PC-9 (cell line): ENCODE measurements around the gene ROBO1. TPM values are rescaled to one million over a fixed set of nuclear protein-coding genes. Genes with fewer than 3 reads are reported as not detected.
A peak's percentile ranks its signal among the peaks of the same experiment; 100 is the strongest.

Experiments
- BruUV-seq: library from RNA; stranded (reverse); fragments of 400-500 nt; replicated peaks from 2 replicates; lab custom pipeline; 2021; lab: Mats Ljungman, UMichigan
- CTCF ChIA-PET: fragments of 300-600 bp; sonication (Branson Sonifier 250); formaldehyde crosslinking; loops from one replicate; lab custom pipeline; 2022; ENCODE audit warnings: antibody characterized with exemption; lab: Charles Lee
- POLR2A ChIA-PET: fragments of 300-600 bp; sonication (Branson Sonifier 250); formaldehyde crosslinking; loops from one replicate; lab custom pipeline; 2022; ENCODE audit warnings: antibody characterized with exemption; ENCODE audit not compliant: unreplicated experiment; lab: Charles Lee
- DNase-seq, 2 experiments: peaks; one replicate each; pipeline versions ENCODE4 v3.0.0 to v3.0.0-alpha.2; 2015 to 2022; ENCODE audit warnings: mixed read lengths in 1 of 2
- H2AFZ ChIP-seq: fragments of 200-600 bp; sonication (generic); 2 replicates; pipeline ENCODE4 v1.8.1; 2017; ENCODE audit warnings: antibody characterized with exemption
- H3F3A ChIP-seq: fragments of 200-600 bp; sonication (generic); 2 replicates; pipeline ENCODE4 v1.8.1; 2017; ENCODE audit warnings: antibody characterized with exemption, mild to moderate bottlenecking, low read depth; ENCODE audit not compliant: insufficient read depth
- H3K27ac ChIP-seq: fragments of 200-600 bp; sonication (generic); 2 replicates; pipeline ENCODE4 v1.6.1; 2016; ENCODE audit warnings: mixed run types
- H3K27me3 ChIP-seq: fragments of 200-600 bp; sonication (generic); 2 replicates; pipeline ENCODE4 v1.6.1; 2016; ENCODE audit warnings: low read depth, mixed run types; ENCODE audit not compliant: insufficient read depth
- H3K36me3 ChIP-seq: fragments of 200-600 bp; sonication (generic); 2 replicates; pipeline ENCODE4 v1.6.1; 2016; ENCODE audit warnings: low read depth, mixed run types
- H3K4me1 ChIP-seq: fragments of 200-600 bp; sonication (generic); replicated peaks from 2 replicates; pipeline ENCODE4 v1.6.1; 2016; ENCODE audit warnings: mixed run types; ENCODE audit not compliant: insufficient read depth
- H3K4me2 ChIP-seq: fragments of 200-600 bp; sonication (generic); 2 replicates; pipeline ENCODE4 v1.6.1; 2017; ENCODE audit warnings: mixed run types
- H3K4me3 ChIP-seq: fragments of 200-600 bp; sonication (generic); 2 replicates; pipeline ENCODE4 v1.6.1; 2016; ENCODE audit warnings: mixed run types
- H3K79me2 ChIP-seq: fragments of 200-600 bp; sonication (generic); 2 replicates; pipeline ENCODE4 v1.6.1; 2017; ENCODE audit warnings: low read depth, mixed run types
- H3K9me2 ChIP-seq: fragments of 200-600 bp; sonication (generic); 2 replicates; pipeline ENCODE4 v1.8.1; 2017; ENCODE audit warnings: mild to moderate bottlenecking; ENCODE audit not compliant: insufficient read depth
- H3K9me3 ChIP-seq: fragments of 200-600 bp; sonication (generic); 2 replicates; pipeline ENCODE4 v1.8.1; 2016; ENCODE audit warnings: low read depth; ENCODE audit not compliant: insufficient read depth
- H4K20me1 ChIP-seq: fragments of 200-600 bp; sonication (generic); 2 replicates; pipeline ENCODE4 v1.8.1; 2017; ENCODE audit not compliant: insufficient read depth
- CTCF ChIP-seq: fragments of 200-600 bp; sonication (generic); conservative IDR thresholded peaks from 2 replicates; pipeline ENCODE4 v1.6.1; 2017; ENCODE audit warnings: mixed run types, antibody characterized with exemption, mild to moderate bottlenecking, moderate library complexity
- EZH2 ChIP-seq: fragments of 200-600 bp; sonication (generic); IDR thresholded peaks from 2 replicates; pipeline ENCODE4 v1.8.0; 2017; ENCODE audit warnings: antibody characterized with exemption, low read depth
- intact Hi-C: fragments of 100-400 bp; cut with micrococcal nuclease; formaldehyde crosslinking; loops from one replicate; pipeline ENCODE4 v1.10.0; 2022; ENCODE audit not compliant: unreplicated experiment
- total RNA-seq: library from RNA; stranded (reverse); gene quantifications from 2 replicates; pipeline ENCODE4 v1.2.3, GENCODE V29; 2021

Gene ROBO1
- total RNA-seq, 1 experiment from 2014 or later: 17.5 TPM

GRCh38 chr3:78665101-78665500 is 1102.7 kb downstream of the ROBO1 start:
- peaks cover 18% of the 10 kb centered on the region for H3K4me1 ChIP-seq
- no TSS peak for BruUV-seq
- no peaks in the 10 kb centered on the region for H3K27me3 ChIP-seq
- intact Hi-C loops: no loop called here
- TF ChIP-seq EZH2 (no peak), CTCF (no peak)
- no peaks in the 10 kb centered on the region for H3K9me3 ChIP-seq
- H3K36me3 ChIP-seq: no peaks in the 10 kb centered on the region
- no peaks in the 10 kb centered on the region for H3K9me2 ChIP-seq
- no peak overlapping the region for H2AFZ ChIP-seq
- POLR2A ChIA-PET: no interaction called here
- no peaks in the 10 kb centered on the region for H4K20me1 ChIP-seq
- CTCF ChIA-PET: no interaction called here
- no peak for DNase-seq
- H3K27ac ChIP-seq: no peak overlapping the region
- no peaks in the 10 kb centered on the region for H3K79me2 ChIP-seq
- no peak overlapping the region for H3K4me3 ChIP-seq
- no peaks in the 10 kb centered on the region for H3F3A ChIP-seq
- no peak overlapping the region for H3K4me2 ChIP-seq

GRCh38 chr3:78660957-78661356 is 1106.8 kb downstream of the ROBO1 start:
- CTCF ChIA-PET: no interaction called here
- TF ChIP-seq EZH2: no peak
- no peak for TF ChIP-seq CTCF
- Histone ChIP-seq H3K27me3 (no peaks in the 10 kb centered on the region), H3K4me2 (no peak overlapping the region), H3F3A (no peaks in the 10 kb centered on the region), H4K20me1 (no peaks in the 10 kb centered on the region), H3K9me3 (no peaks in the 10 kb centered on the region), H3K9me2 (no peaks in the 10 kb centered on the region), H3K4me3 (no peak overlapping the region), H2AFZ (no peak overlapping the region), H3K79me2 (no peaks in the 10 kb centered on the region), H3K27ac (no peak overlapping the region), H3K4me1 (peaks cover 5% of the 10 kb centered on the region), H3K36me3 (no peaks in the 10 kb centered on the region)
- intact Hi-C loops: loop anchor here (2.0 to 5.0 kb wide), 2 partner anchors 316 to 700 kb away; no protein-coding TSS in a partner anchor
- DNase-seq: no peak
- POLR2A ChIA-PET: no interaction called here
- no TSS peak for BruUV-seq

GRCh38 chr3:78659386-78659987 is 1108.3 kb downstream of the ROBO1 start:
- ChIA-PET POLR2A (no interaction called here), CTCF (no interaction called here)
- H4K20me1 ChIP-seq: no peaks in the 10 kb centered on the region
- H3K4me2 ChIP-seq: no peak overlapping the region
- H2AFZ ChIP-seq: no peak overlapping the region
- H3F3A ChIP-seq: no peaks in the 10 kb centered on the region
- BruUV-seq: no TSS peak
- no peaks in the 10 kb centered on the region for H3K36me3 ChIP-seq
- TF ChIP-seq CTCF (peak; percentile 86), EZH2 (no peak)
- no peak overlapping the region for H3K27ac ChIP-seq
- peak in 1 of 2 experiments; percentile 11 for DNase-seq
- H3K4me3 ChIP-seq: no peak overlapping the region
- H3K4me1 ChIP-seq: no peaks in the 10 kb centered on the region
- 0 out of 2 replicates have a peak, but pooled peaks cover 2% of the 10 kb centered on the region for H3K9me2 ChIP-seq
- H3K9me3 ChIP-seq: no peaks in the 10 kb centered on the region
- H3K27me3 ChIP-seq: no peaks in the 10 kb centered on the region
- intact Hi-C loops: loop anchor here (1.0 to 5.0 kb wide), 3 partner anchors 373 to 858 kb away; no protein-coding TSS in a partner anchor
- no peaks in the 10 kb centered on the region for H3K79me2 ChIP-seq
